Measurements from ENCODE around the gene KRT24. TPM values are rescaled to one million over a fixed set of nuclear protein-coding genes. Genes with fewer than 3 reads are reported as not detected.

Gene KRT24
- polyA plus RNA-seq, 1 experiment, result not detected

DNA sequence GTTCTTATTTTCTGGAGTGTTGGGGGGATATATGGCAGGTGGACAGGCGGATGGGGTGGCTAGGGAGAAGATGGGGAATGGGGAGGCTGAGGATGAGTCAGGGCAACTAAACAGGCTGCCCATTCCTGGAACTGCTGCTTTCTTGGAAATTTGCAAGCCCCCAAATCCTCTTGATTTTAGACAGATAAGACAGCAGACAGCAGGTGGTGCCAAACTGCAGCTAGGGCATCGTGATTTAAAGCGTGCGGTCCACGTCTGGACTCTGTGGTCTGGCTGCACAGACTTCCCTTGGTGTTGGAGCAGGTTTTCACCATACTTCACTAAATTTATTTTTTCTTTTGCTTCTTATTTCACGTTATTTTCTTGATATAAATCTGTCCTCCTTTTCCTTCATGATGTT is 10.9 kb upstream of the KRT24 start:
- TF ChIP-seq, protein P1, sequence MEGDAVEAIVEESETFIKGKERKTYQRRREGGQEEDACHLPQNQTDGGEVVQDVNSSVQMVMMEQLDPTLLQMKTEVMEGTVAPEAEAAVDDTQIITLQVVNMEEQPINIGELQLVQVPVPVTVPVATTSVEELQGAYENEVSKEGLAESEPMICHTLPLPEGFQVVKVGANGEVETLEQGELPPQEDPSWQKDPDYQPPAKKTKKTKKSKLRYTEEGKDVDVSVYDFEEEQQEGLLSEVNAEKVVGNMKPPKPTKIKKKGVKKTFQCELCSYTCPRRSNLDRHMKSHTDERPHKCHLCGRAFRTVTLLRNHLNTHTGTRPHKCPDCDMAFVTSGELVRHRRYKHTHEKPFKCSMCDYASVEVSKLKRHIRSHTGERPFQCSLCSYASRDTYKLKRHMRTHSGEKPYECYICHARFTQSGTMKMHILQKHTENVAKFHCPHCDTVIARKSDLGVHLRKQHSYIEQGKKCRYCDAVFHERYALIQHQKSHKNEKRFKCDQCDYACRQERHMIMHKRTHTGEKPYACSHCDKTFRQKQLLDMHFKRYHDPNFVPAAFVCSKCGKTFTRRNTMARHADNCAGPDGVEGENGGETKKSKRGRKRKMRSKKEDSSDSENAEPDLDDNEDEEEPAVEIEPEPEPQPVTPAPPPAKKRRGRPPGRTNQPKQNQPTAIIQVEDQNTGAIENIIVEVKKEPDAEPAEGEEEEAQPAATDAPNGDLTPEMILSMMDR (IDR thresholded peaks at IDR 0.05; ENCODE audit: low read depth, low read length), result peak; percentile 19; the same call in 1 of the 2 replicates
- H3K4me3 ChIP-seq (ENCODE audit: low read depth, low read length), result no peak overlapping the region
- H3K27ac ChIP-seq (ENCODE audit: low read depth, low read length), result no peak overlapping the region
- no peaks in the 10 kb centered on the region for H3K9me3 ChIP-seq (ENCODE audit: control insufficient read depth, insufficient read depth, low read length)
- peaks cover 34% of the 10 kb centered on the region for H3K27me3 ChIP-seq (ENCODE audit: control insufficient read depth, insufficient read depth, low read length)
- ChIA-PET CTCF (no interaction called here), POLR2A (no interaction called here)
- DNase-seq (ENCODE audit: low read depth, low spot score), result no peak

DNA sequence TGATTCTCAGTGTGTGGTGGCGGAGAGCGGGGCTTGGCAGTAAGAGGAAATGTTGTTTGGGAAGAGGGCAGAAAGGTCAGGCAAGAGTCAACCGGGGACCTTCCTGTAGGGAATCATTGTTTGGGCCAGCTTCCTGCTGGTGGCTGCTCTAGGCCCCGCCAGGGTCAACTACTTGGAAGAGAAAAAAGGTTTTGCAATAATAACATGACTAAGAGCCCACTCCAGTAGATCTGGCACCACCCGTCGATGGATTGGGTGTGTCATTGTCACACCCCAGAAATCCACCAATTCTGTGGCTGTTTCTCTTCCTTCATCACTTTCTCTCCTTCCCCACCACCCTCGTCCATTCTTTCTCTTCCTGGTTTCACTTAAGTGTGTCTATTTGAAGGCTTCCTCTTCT is 4.2 kb upstream of the KRT24 start:
- no peaks in the 10 kb centered on the region for H3K9me3 ChIP-seq (ENCODE audit: control insufficient read depth, insufficient read depth, low read length)
- H3K27ac ChIP-seq (ENCODE audit: low read depth, low read length), result no peak overlapping the region
- no peak overlapping the region for H3K4me3 ChIP-seq (ENCODE audit: low read depth, low read length)
- no peak for DNase-seq (ENCODE audit: low read depth, low spot score)
- ChIA-PET POLR2A (no interaction called here), CTCF (no interaction called here)
- peaks cover 15% of the 10 kb centered on the region for H3K27me3 ChIP-seq (ENCODE audit: control insufficient read depth, insufficient read depth, low read length)
- TF ChIP-seq, protein P1 (IDR thresholded peaks at IDR 0.05; ENCODE audit: low read depth, low read length), result no peak

DNA sequence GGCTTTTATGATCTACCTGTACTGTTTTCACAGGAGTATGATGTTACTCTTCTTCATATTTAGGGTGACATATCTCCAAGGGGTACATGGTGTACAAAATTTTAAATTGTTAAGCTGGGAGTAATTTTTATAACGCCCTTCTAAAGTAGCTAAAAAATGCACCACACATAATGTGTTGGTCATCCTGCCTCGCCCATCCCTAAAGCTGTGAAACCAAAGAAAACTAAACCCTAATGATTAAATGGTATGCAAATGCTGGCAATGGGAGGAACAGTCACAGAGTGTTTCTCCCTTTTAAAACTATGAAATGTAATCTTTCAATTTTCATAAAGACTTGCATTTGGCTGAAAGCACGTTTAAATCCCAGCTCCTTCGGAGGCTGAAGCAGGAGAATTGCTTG is 2.0 kb upstream of the KRT24 start:
- POLR2A ChIA-PET, result no interaction called here
- TF ChIP-seq, protein P1 (IDR thresholded peaks at IDR 0.05; ENCODE audit: low read depth, low read length), result no peak

DNA sequence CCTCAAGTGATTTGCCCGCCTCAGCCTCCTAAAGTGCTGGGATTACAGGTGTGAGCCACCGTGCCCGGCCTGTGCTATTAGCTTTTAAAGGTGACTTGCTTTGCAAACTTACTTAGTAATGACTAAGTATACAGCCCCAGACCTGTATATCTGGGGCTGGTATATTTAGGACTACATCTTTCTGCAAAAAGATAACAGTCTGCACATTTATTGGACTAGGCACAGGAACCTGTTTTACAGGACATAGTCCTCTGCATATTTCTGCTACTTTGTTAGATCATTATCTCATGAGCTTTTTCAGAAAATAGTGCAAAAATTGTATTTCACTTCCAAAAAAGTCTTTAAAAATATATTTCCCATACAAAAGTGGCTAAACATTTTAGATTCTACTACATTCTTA is 1.3 kb downstream of the KRT24 start:
- TF ChIP-seq, protein P1 (IDR thresholded peaks at IDR 0.05; ENCODE audit: low read depth, low read length), result no peak
- CTCF ChIA-PET, result no interaction called here
- no peaks in the 10 kb centered on the region for H3K9me3 ChIP-seq (ENCODE audit: control insufficient read depth, insufficient read depth, low read length)
- H3K27ac ChIP-seq (ENCODE audit: low read depth, low read length), result no peak overlapping the region
- POLR2A ChIA-PET, result no interaction called here
- DNase-seq (ENCODE audit: low read depth, low spot score), result no peak
- H3K4me3 ChIP-seq (ENCODE audit: low read depth, low read length), result no peak overlapping the region
- peaks cover 21% of the 10 kb centered on the region for H3K27me3 ChIP-seq (ENCODE audit: control insufficient read depth, insufficient read depth, low read length)

More for the DNA sequence above, 2.0 kb upstream of the KRT24 start:
- Histone ChIP-seq H3K27me3 (ENCODE audit: control insufficient read depth, insufficient read depth, low read length) (peaks cover 9% of the 10 kb centered on the region), H3K9me3 (ENCODE audit: control insufficient read depth, insufficient read depth, low read length) (no peaks in the 10 kb centered on the region), H3K4me3 (ENCODE audit: low read depth, low read length) (no peak overlapping the region), H3K27ac (ENCODE audit: low read depth, low read length) (no peak overlapping the region)
- no peak for DNase-seq (ENCODE audit: low read depth, low spot score)
- CTCF ChIA-PET, result no interaction called here

DNA sequence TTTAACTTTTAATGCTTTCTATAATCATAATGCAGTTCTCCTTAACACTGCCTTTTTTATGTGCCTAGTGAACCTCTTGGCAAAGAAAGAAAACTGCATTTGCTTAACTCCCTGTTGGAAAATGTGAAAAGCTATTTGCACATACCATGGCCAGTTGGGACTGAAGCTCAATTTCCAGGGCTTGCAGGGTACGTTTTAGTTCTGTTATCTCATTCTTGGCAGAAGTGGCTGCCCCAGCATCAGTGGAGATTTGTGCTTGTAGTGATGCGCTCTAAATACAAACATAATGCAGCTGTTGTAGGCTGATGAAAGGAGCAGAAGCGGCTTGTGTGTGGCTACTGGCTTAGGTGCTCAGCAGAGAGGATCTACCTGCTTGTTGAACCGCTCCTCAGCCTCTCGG is 3.7 kb downstream of the KRT24 start:
- DNase-seq (ENCODE audit: low read depth, low spot score), result no peak
- CTCF ChIA-PET, result no interaction called here
- TF ChIP-seq, protein P1 (IDR thresholded peaks at IDR 0.05; ENCODE audit: low read depth, low read length), result no peak
- POLR2A ChIA-PET, result no interaction called here
- Histone ChIP-seq H3K9me3 (ENCODE audit: control insufficient read depth, insufficient read depth, low read length) (no peaks in the 10 kb centered on the region), H3K27me3 (ENCODE audit: control insufficient read depth, insufficient read depth, low read length) (peaks cover 23% of the 10 kb centered on the region), H3K4me3 (ENCODE audit: low read depth, low read length) (no peak overlapping the region), H3K27ac (ENCODE audit: low read depth, low read length) (no peak overlapping the region)

Measured in AG04450 (cell line).